Osteocyte (in vitro differentiated cells): Measurements from ENCODE around the gene MYO7B. TPM values are rescaled to one million over a fixed set of nuclear protein-coding genes. Genes with fewer than 3 reads are reported as not detected.

Experiments
- DNase-seq: peaks from one replicate; pipeline ENCODE4 v3.0.0; 2021; ENCODE audit warnings: mixed read lengths; ENCODE audit not compliant: unreplicated experiment; ENCODE audit errors: extremely low spot score
- H3K27ac Mint-ChIP-seq: one replicate; pipeline ENCODE4 v1.8.0; 2021; ENCODE audit warnings: mild to moderate bottlenecking, mixed read lengths; ENCODE audit not compliant: unreplicated experiment
- H3K27me3 Mint-ChIP-seq: one replicate; pipeline ENCODE4 v1.8.0; 2021; ENCODE audit warnings: mixed read lengths; ENCODE audit not compliant: unreplicated experiment
- H3K36me3 Mint-ChIP-seq: one replicate; pipeline ENCODE4 v1.8.0; 2021; ENCODE audit warnings: mixed read lengths; ENCODE audit not compliant: unreplicated experiment
- H3K4me1 Mint-ChIP-seq: one replicate; pipeline ENCODE4 v1.8.0; 2021; ENCODE audit warnings: mixed read lengths; ENCODE audit not compliant: unreplicated experiment
- H3K4me3 Mint-ChIP-seq: one replicate; pipeline ENCODE4 v1.8.0; 2021; ENCODE audit warnings: mild to moderate bottlenecking, moderate library complexity, mixed read lengths; ENCODE audit not compliant: unreplicated experiment
- H3K9me3 Mint-ChIP-seq: one replicate; pipeline ENCODE4 v1.8.0; 2021; ENCODE audit warnings: mixed read lengths; ENCODE audit not compliant: unreplicated experiment
- CTCF ChIP-seq: fragments of 200-600 bp; sonication (generic); IDR thresholded peaks from 2 replicates; pipeline ENCODE4 v1.5.0; 2021; ENCODE audit warnings: antibody characterized with exemption, mild to moderate bottlenecking, moderate library complexity
- total RNA-seq: library from RNA; stranded (reverse); gene quantifications from 2 replicates; pipeline ENCODE4 v1.2.1, GENCODE V29; 2021

Gene MYO7B
- total RNA-seq, 1 donor from 2014 or later = not detected

DNA sequence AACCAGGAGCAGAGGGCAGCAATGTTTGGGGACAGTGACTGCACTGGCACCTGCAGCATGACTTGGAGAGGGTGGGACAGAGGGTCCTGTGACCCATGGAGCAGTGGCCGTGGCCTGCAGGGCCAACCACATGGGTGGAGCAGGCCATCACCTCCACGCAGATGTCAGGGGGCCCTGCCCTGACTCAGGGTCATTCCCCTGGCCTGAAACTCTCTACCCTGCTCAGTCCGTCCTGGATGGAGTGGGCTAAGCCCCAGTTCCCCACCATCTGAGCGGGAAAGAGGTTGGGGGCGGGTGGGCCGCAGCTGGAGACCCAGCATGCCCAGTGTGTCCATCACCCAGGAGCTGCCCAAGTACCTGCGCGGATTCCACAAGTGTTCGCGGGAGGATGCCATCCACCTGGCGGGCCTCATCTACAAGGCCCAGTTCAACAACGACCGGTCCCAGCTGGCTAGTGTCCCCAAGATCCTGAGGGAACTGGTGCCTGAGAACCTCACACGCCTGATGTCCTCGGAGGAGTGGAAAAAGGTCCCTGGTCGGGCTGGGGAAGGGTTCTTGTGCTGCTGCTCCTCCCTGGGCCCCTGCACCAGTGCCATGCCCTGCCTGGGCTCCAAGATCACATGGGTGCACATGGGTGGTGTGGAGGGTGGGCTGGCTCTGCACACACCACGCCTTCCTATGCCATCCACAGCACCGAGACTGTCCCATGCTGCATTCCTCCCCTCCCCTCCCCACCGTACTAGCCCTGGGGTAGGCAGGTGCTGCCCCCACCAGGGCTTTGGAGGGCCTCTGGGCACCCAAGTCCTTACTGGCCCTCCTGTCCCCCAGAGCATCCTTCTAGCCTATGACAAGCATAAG is 100.1 kb downstream of the MYO7B start:
- no peak for TF ChIP-seq CTCF
- peaks cover 23% of the 10 kb centered on the region for H3K4me1 Mint-ChIP-seq
- H3K27me3 Mint-ChIP-seq = no peaks in the 10 kb centered on the region
- H3K9me3 Mint-ChIP-seq = no peaks in the 10 kb centered on the region
- no peak overlapping the region for H3K27ac Mint-ChIP-seq
- H3K36me3 Mint-ChIP-seq = no peaks in the 10 kb centered on the region
- DNase-seq = no peak
- no peak overlapping the region for H3K4me3 Mint-ChIP-seq

- Mint-ChIP-seq H3K9me3 (no peaks in the 10 kb centered on the region), H3K4me3 (no peak overlapping the region), H3K4me1 (peaks cover 23% of the 10 kb centered on the region), H3K36me3 (no peaks in the 10 kb centered on the region), H3K27ac (peak overlapping the region; percentile 10), H3K27me3 (no peaks in the 10 kb centered on the region)
- no peak for DNase-seq
- TF ChIP-seq CTCF = no peak
Measured at GRCh38 chr2:127636248-127637235, 101.1 kb downstream of the MYO7B start.

GRCh38 chr2:127637236-127637630 is 101.8 kb downstream of the MYO7B start:
- Mint-ChIP-seq H3K4me3 (no peak overlapping the region), H3K27ac (peak overlapping the region; percentile 87), H3K9me3 (no peaks in the 10 kb centered on the region), H3K27me3 (no peaks in the 10 kb centered on the region), H3K36me3 (no peaks in the 10 kb centered on the region), H3K4me1 (peaks cover 24% of the 10 kb centered on the region)
- TF ChIP-seq CTCF = no peak
- DNase-seq = no peak

DNA sequence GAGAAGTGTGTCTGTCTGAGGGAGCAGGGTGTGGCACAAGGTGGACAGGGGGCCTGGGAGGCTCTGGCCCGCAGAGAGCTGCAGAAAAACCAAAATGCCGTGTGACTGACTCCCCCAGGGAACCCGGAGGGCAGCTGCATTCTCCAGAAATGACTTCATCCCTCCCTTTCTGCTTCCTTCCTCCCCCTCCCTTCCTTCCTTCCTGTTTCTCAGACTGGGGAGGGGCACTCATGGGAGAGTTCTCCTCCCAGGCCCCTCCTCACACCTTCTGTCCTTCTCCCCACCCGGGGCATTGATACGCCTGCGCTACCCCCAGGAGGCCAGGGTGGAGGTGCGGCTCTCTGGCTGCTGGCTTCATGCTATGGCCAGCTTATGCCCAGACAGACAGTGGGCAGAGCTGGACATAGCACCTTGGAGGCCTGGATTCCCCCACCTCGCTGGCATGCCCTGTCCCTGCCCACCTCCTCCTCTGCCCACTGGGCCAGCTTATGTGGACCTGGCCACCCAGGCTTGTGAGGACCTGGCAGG is 102.3 kb downstream of the MYO7B start:
- Mint-ChIP-seq H3K36me3 (no peaks in the 10 kb centered on the region), H3K9me3 (no peaks in the 10 kb centered on the region), H3K27ac (peak overlapping the region; percentile 87), H3K4me1 (peaks cover 26% of the 10 kb centered on the region), H3K27me3 (no peaks in the 10 kb centered on the region), H3K4me3 (no peak overlapping the region)
- DNase-seq = no peak
- no peak for TF ChIP-seq CTCF
